Neural progenitor cell (in vitro differentiated cells): ENCODE data around the gene TIMM8B.

Source experiments
- EZH2 ChIP-seq: fragments of 200-600 bp; sonication (generic); IDR thresholded peaks from 2 replicates; pipeline ENCODE4 v1.6.1; 2017; ENCODE audit warnings: antibody characterized with exemption, mild to moderate bottlenecking, moderate library complexity
- TF ChIP-seq, protein P1 (sequence below): fragments of 200-600 bp; sonication (generic); IDR thresholded peaks from 2 replicates; pipeline ENCODE4 v1.5.1; 2017; ENCODE audit warnings: antibody characterized with exemption, mild to moderate bottlenecking

DNA sequence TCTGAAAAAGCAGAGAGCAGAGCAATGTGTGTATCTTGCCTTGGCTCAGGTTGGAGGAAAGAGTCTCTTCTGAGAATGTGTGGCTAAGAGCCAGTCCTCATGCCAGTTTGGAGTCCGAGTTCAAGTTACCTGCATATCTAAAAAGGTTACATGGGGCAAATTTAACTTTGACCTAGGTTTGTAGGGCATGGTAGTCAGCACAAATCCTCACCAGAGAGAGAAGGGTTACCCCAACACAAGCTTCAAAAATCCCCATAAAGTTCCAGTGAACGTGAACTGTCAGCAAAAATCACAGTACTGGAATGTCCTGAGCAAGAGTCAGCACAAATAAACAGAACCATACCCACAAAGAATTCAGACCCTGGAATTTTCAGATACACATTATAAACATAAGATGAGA, 13.9 kb upstream of the TIMM8B start:
- TF ChIP-seq, protein P1, sequence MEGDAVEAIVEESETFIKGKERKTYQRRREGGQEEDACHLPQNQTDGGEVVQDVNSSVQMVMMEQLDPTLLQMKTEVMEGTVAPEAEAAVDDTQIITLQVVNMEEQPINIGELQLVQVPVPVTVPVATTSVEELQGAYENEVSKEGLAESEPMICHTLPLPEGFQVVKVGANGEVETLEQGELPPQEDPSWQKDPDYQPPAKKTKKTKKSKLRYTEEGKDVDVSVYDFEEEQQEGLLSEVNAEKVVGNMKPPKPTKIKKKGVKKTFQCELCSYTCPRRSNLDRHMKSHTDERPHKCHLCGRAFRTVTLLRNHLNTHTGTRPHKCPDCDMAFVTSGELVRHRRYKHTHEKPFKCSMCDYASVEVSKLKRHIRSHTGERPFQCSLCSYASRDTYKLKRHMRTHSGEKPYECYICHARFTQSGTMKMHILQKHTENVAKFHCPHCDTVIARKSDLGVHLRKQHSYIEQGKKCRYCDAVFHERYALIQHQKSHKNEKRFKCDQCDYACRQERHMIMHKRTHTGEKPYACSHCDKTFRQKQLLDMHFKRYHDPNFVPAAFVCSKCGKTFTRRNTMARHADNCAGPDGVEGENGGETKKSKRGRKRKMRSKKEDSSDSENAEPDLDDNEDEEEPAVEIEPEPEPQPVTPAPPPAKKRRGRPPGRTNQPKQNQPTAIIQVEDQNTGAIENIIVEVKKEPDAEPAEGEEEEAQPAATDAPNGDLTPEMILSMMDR = no peak
- no peak for TF ChIP-seq EZH2
